Right lobe of liver (tissue), 6 donors: ENCODE results near the gene UFD1. TPM values are rescaled to one million over a fixed set of nuclear protein-coding genes. Genes with fewer than 3 reads are reported as not detected.

Experiments used
- ATAC-seq, 4 donors: fragments of 200-7000 bp; cut with Tn5 transposase; one replicate each; pipeline ENCODE4 v1.9.1; 2020; ENCODE audit warnings: mild to moderate bottlenecking in 4 of 4, moderate library complexity in 4 of 4
- DNase-seq, 3 donors: peaks; one replicate each; pipeline ENCODE4 v3.0.0-alpha.2; 2020
- H3K27ac ChIP-seq, 3 donors: fragments of 200-600 bp; one replicate each; pipeline ENCODE4 v1.8.0; 2022
- H3K27me3 ChIP-seq, 2 donors: fragments of 200-600 bp; one replicate each; pipeline ENCODE4 v1.8.0; 2022
- H3K36me3 ChIP-seq, 4 donors: fragments of 200-600 bp; sonication (generic) in 1 of 4; one replicate each; pipeline versions ENCODE4 v1.5.1 to v1.8.0; 2017 to 2022; ENCODE audit warnings: control low read depth in 1 of 4
- H3K4me1 ChIP-seq, 4 donors: fragments of 200-600 bp; sonication (generic) in 1 of 4; one replicate each; pipeline versions ENCODE4 v1.5.1 to v1.8.0; 2017 to 2022; ENCODE audit warnings: control low read depth in 1 of 4
- H3K4me3 ChIP-seq, 3 donors: fragments of 200-600 bp; one replicate each; pipeline ENCODE4 v1.8.0; 2022
- H3K9me3 ChIP-seq, 4 donors: fragments of 200-600 bp; sonication (generic) in 1 of 4; one replicate each; pipeline versions ENCODE4 v1.5.1 to v1.8.0; 2017 to 2022; ENCODE audit warnings: control low read depth in 1 of 4
- CTCF ChIP-seq, 4 donors: fragments of 200-600 bp in 3 of 4; fragments of 450-650 bp in 1 of 4; IDR thresholded peaks; one replicate each; pipeline versions ENCODE4 v1.5.1 to v1.8.0; 2016 to 2022; ENCODE audit warnings: antibody characterized with exemption in 4 of 4, mild to moderate bottlenecking in 2 of 4
- POLR2A ChIP-seq: fragments of 450-650 bp; IDR thresholded peaks from one replicate; pipeline ENCODE4 v1.6.1; 2017; ENCODE audit warnings: antibody characterized with exemption, mild to moderate bottlenecking
- WGBS: methylation state at CpG from one replicate; pipeline ENCODE4 v1.1.6; 2018; ENCODE audit warnings: low coverage, low lambda C conversion rate; ENCODE audit not compliant: insufficient coverage; ENCODE audit errors: missing lambda C conversion rate; 5-methylcytosine and 5-hydroxymethylcytosine counted together
- intact Hi-C, 2 donors: fragments of 100-400 bp; cut with DNase I; formaldehyde crosslinking; loops; one replicate each; pipeline versions ENCODE4 v1.11.2 to v1.14.1; 2022
- total RNA-seq, 6 experiments: library from RNA; depleted of rRNA in 2 of 6; stranded (reverse); fragments of >200 nt in 2 of 6; fragmentation: NEBNext Ultra II Directional in 3 of 6; extraction: Animal tissue kit (Norgen Biotek cat#: 25700) in 3 of 6; gene quantifications; one replicate each; pipeline versions ENCODE4 v1.1.0 to v1.2.4, GENCODE V29; 2016 to 2023
- donor health status: DM: no; HTN: yes; CAD: no.
- donor health status: DM: no; HTN: no; CAD: no.
- donor health status: DM: no; HTN: no; CAD: no.
- donor health status: DM: no; HTN: yes; CAD: no.
- donor health status: DM: no; HTN: yes; CAD: no.

UFD1 gene
- total RNA-seq, 6 experiments from 2014 or later: 26.8 to 43.7 (median 32.1) TPM

GRCh38 chr22:19494001-19494560, 15.1 kb upstream of the UFD1 start:
- no peaks in the 10 kb centered on the region for H3K9me3 ChIP-seq
- intact Hi-C loops: loop anchor here in 1 of 2 donors (5.0 kb wide), 1 partner anchor 133 kb away; no protein-coding TSS in a partner anchor
- H3K27ac ChIP-seq: no peak overlapping the region
- 100% methylated on average over 3 of the region's 8 CpGs for WGBS
- no peak for ATAC-seq
- no peaks in the 10 kb centered on the region for H3K27me3 ChIP-seq
- H3K4me3 ChIP-seq: no peak overlapping the region
- TF ChIP-seq CTCF (IDR thresholded peaks at IDR 0.05): no peak
- no peak for TF ChIP-seq POLR2A
- H3K4me1 ChIP-seq: no peaks in the 10 kb centered on the region
- no peaks in the 10 kb centered on the region for H3K36me3 ChIP-seq
- no peak for DNase-seq

GRCh38 chr22:19492504-19493174, 13.6 kb upstream of the UFD1 start:
- 93% methylated on average over 4 of the region's 6 CpGs for WGBS
- TF ChIP-seq CTCF (IDR thresholded peaks at IDR 0.05) (no peak), POLR2A (no peak)
- intact Hi-C loops: loop anchor here in 1 of 2 donors (5.0 kb wide), 1 partner anchor 135 kb away; no protein-coding TSS in a partner anchor

DNA sequence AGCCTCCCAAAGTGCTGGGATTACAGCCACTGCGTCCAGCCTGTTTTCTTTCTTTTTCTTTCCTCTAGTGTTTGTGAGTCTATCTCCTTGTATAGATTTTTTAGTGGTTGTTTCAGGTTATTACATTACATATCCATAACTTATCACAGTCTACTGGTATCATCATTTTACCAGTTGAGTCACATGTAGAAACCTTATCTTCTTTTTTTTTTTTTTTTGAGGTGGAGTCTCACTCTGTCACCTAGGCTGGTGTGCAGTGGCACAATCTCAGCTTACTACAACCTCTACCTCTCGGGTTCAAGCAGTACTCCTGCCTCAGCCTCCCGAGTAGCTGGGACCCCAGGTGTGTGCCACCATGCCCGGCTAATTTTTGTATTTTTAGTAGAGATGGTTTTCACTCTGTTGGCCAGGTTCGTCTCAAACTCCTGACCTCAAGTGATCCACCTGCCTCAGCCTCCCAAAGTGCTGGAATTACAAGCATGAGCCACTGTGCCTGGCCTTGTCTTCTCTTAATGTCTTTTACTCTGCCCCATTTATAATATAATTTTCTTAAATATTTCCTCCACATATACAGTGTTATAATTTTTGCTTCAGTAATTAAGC, 11.7 kb upstream of the UFD1 start:
- DNase-seq (no peak), ATAC-seq (no peak)
- Histone ChIP-seq H3K4me3 (no peak overlapping the region), H3K9me3 (no peaks in the 10 kb centered on the region), H3K36me3 (no peaks in the 10 kb centered on the region), H3K4me1 (no peaks in the 10 kb centered on the region), H3K27me3 (no peaks in the 10 kb centered on the region), H3K27ac (no peak overlapping the region)
- intact Hi-C loops: loop anchor here in 1 of 2 donors (5.0 kb wide), 1 partner anchor 137 kb away; no protein-coding TSS in a partner anchor
- TF ChIP-seq CTCF (IDR thresholded peaks at IDR 0.05) (no peak), POLR2A (no peak)
- 100% methylated on average over 1 of the region's 5 CpGs for WGBS

More at GRCh38 chr22:19492504-19493174, 13.6 kb upstream of the UFD1 start:
- Histone ChIP-seq H3K4me3 (no peak overlapping the region), H3K9me3 (no peaks in the 10 kb centered on the region), H3K27me3 (no peaks in the 10 kb centered on the region), H3K36me3 (no peaks in the 10 kb centered on the region), H3K27ac (no peak overlapping the region), H3K4me1 (no peaks in the 10 kb centered on the region)
- ATAC-seq (no peak), DNase-seq (no peak)

- H3K9me3 ChIP-seq: no peaks in the 10 kb centered on the region
- no peak for TF ChIP-seq POLR2A
- peak in 2 of 4 donors; percentile 12 to 19 for TF ChIP-seq CTCF (IDR thresholded peaks at IDR 0.05)
- peak in 3 of 4 donors; percentile 39 to 53 (median 40) for ATAC-seq
- H3K27me3 ChIP-seq: no peaks in the 10 kb centered on the region
- H3K27ac ChIP-seq: no peak overlapping the region
- WGBS: 82% methylated on average over 7 of the region's 7 CpGs
- no peaks in the 10 kb centered on the region for H3K4me1 ChIP-seq
- DNase-seq: no peak
- no peak overlapping the region for H3K4me3 ChIP-seq
- H3K36me3 ChIP-seq: no peaks in the 10 kb centered on the region
- intact Hi-C loops: no loop called here
Observed at GRCh38 chr22:19488884-19489843, 10.2 kb upstream of the UFD1 start.
